Testis (tissue), 3 donors: ENCODE data around the gene CTAG1B. TPM values are rescaled to one million over a fixed set of nuclear protein-coding genes. Genes with fewer than 3 reads are reported as not detected.

ENCODE experiments used
- DNase-seq: peaks from one replicate; pipeline ENCODE4 v3.0.0-alpha.2; 2019
- H3K27ac ChIP-seq, 2 donors: fragments of 200-600 bp; sonication (generic); one replicate each; pipeline ENCODE4 v1.5.1; 2019
- H3K27me3 ChIP-seq: fragments of 200-600 bp; sonication (generic); one replicate; pipeline ENCODE4 v1.5.1; 2019
- H3K36me3 ChIP-seq: fragments of 200-600 bp; sonication (generic); one replicate; pipeline ENCODE4 v1.5.1; 2017; ENCODE audit warnings: low read depth; ENCODE audit errors: missing control alignments
- H3K4me1 ChIP-seq: fragments of 200-600 bp; sonication (generic); one replicate; pipeline ENCODE4 v1.5.1; 2019
- H3K4me3 ChIP-seq, 2 donors: fragments of 200-600 bp; sonication (generic); one replicate each; pipeline ENCODE4 v1.5.1; 2017 to 2019
- H3K9me3 ChIP-seq: fragments of 200-600 bp; sonication (generic); one replicate; pipeline ENCODE4 v1.5.1; 2017
- CTCF ChIP-seq, 3 experiments: fragments of 450-650 bp in 2 of 3; fragments of 200-600 bp in 1 of 3; sonication (generic) in 1 of 3; IDR thresholded peaks; one replicate each; pipeline ENCODE4 v1.5.1; 2016 to 2019; ENCODE audit warnings: antibody characterized with exemption in 3 of 3, mild to moderate bottlenecking in 2 of 3, moderate library complexity in 1 of 3
- POLR2A ChIP-seq: fragments of 450-650 bp; IDR thresholded peaks from one replicate; pipeline ENCODE4 v1.6.1; 2017; ENCODE audit warnings: antibody characterized with exemption, mild to moderate bottlenecking, moderate library complexity
- WGBS, 2 donors: methylation state at CpG; one replicate each; pipeline ENCODE4 v1.1.5; 2018; 5-methylcytosine and 5-hydroxymethylcytosine counted together
- intact Hi-C: fragments of 100-400 bp; cut with DNase I; formaldehyde crosslinking; loops from one replicate; pipeline ENCODE4 v1.15.1; 2023; ENCODE audit warnings: low total_unique reads
- polyA plus RNA-seq: library from polyadenylated mRNA; stranded (reverse); fragments of 350-450 nt; fragmentation: Illumina TruSeq; extraction: RNeasy Lipid Tissue Mini Kit (QIAGEN cat#74804); gene quantifications from one replicate; pipeline ENCODE4 v1.2.3, GENCODE V29; 2014; ENCODE audit warnings: low read depth, low replicate concordance; ENCODE audit not compliant: insufficient read depth
- total RNA-seq, 2 donors: library from RNA; depleted of rRNA; stranded (reverse); fragments of >200 nt; gene quantifications; one replicate each; pipeline ENCODE4 v1.2.3, GENCODE V29; 2016

The CTAG1B gene
- total and polyA plus RNA-seq, 3 donors from 2014 or later, result 7.1 to 20.3 (median 18.0) TPM

GRCh38 chrX:154658187-154658586 is 39.1 kb upstream of the CTAG1B start:
- H3K27ac ChIP-seq, result no peak overlapping the region
- WGBS, 2 donors, result 98% methylated on average over 7 of the region's 12 CpGs; no CpG with 5 or more reads in 1 of the 2 donors
- DNase-seq, result no peak
- TF ChIP-seq CTCF (IDR thresholded peaks at IDR 0.05), result no peak
- TF ChIP-seq POLR2A, result no peak
- H3K4me3 ChIP-seq, result no peak overlapping the region
- H3K27me3 ChIP-seq, result no peaks in the 10 kb centered on the region
- intact Hi-C loops, result no loop called here
- H3K9me3 ChIP-seq, result no peaks in the 10 kb centered on the region
- no peaks in the 10 kb centered on the region for H3K4me1 ChIP-seq
- H3K36me3 ChIP-seq, result no peaks in the 10 kb centered on the region

GRCh38 chrX:154657226-154657805 is 38.2 kb upstream of the CTAG1B start:
- H3K4me1 ChIP-seq, result no peaks in the 10 kb centered on the region
- 86 to 90% methylated on average over 13 to 15 of the region's 15 CpGs for WGBS, 2 donors
- TF ChIP-seq CTCF (IDR thresholded peaks at IDR 0.05), result no peak
- no peak overlapping the region for H3K27ac ChIP-seq
- no peaks in the 10 kb centered on the region for H3K27me3 ChIP-seq
- no peaks in the 10 kb centered on the region for H3K9me3 ChIP-seq
- H3K36me3 ChIP-seq, result no peaks in the 10 kb centered on the region
- no peak for DNase-seq
- no peak overlapping the region for H3K4me3 ChIP-seq
- intact Hi-C loops, result no loop called here

GRCh38 chrX:154655786-154656185 is 36.7 kb upstream of the CTAG1B start:
- H3K4me1 ChIP-seq, result no peaks in the 10 kb centered on the region
- H3K36me3 ChIP-seq, result no peaks in the 10 kb centered on the region
- intact Hi-C loops, result no loop called here
- WGBS, 2 donors, result 94 to 100% methylated on average over 2 to 11 of the region's 11 CpGs
- DNase-seq, result no peak
- H3K4me3 ChIP-seq, result no peak overlapping the region
- no peaks in the 10 kb centered on the region for H3K9me3 ChIP-seq
- TF ChIP-seq POLR2A, result no peak
- TF ChIP-seq CTCF (IDR thresholded peaks at IDR 0.05), result no peak
- no peak overlapping the region for H3K27ac ChIP-seq
- H3K27me3 ChIP-seq, result no peaks in the 10 kb centered on the region

- 71 to 86% methylated on average over 1 to 6 of the region's 6 CpGs for WGBS, 2 donors
- Histone ChIP-seq H3K27ac (no peak overlapping the region), H3K4me1 (no peaks in the 10 kb centered on the region), H3K4me3 (no peak overlapping the region), H3K36me3 (no peaks in the 10 kb centered on the region), H3K9me3 (no peaks in the 10 kb centered on the region), H3K27me3 (no peaks in the 10 kb centered on the region)
- no peak for DNase-seq
- intact Hi-C loops, result no loop called here
- no peak for TF ChIP-seq POLR2A
- TF ChIP-seq CTCF (IDR thresholded peaks at IDR 0.05), result no peak
These were observed 36.3 kb upstream of the CTAG1B start for GRCh38 chrX:154655346-154655745.

GRCh38 chrX:154654925-154655324 is 35.8 kb upstream of the CTAG1B start:
- intact Hi-C loops, result no loop called here
- WGBS, 2 donors, result 73 to 85% methylated on average over 4 to 15 of the region's 15 CpGs
- H3K4me1 ChIP-seq, result no peaks in the 10 kb centered on the region

More at GRCh38 chrX:154654925-154655324, 35.8 kb upstream of the CTAG1B start:
- Histone ChIP-seq H3K27ac (no peak overlapping the region), H3K36me3 (no peaks in the 10 kb centered on the region), H3K27me3 (no peaks in the 10 kb centered on the region), H3K9me3 (no peaks in the 10 kb centered on the region), H3K4me3 (no peak overlapping the region)
- no peak for TF ChIP-seq CTCF (IDR thresholded peaks at IDR 0.05)
- no peak for DNase-seq
